SU-DHL-6 (cell line): Measurements from ENCODE around the gene FBXO31.
"Not testable (repeated sequence)": the region's sequence is repeated elsewhere in the genome, so short reads cannot be mapped to it uniquely, and the experiment has no call there.

ENCODE experiments used
- H2AFZ ChIP-seq: fragments of 200-600 bp; sonication (generic); 2 replicates; pipeline ENCODE4 v1.6.1; 2014; ENCODE audit warnings: low read depth, mild to moderate bottlenecking, moderate library complexity, mixed read lengths, antibody characterized with exemption, low read length; ENCODE audit not compliant: severe bottlenecking
- H3F3A ChIP-seq: fragments of 200-600 bp; shearing (Covaris generic); 2 replicates; pipeline ENCODE4 v1.6.0; 2016; ENCODE audit warnings: antibody characterized with exemption, mild to moderate bottlenecking; ENCODE audit not compliant: insufficient read depth
- H3K27ac ChIP-seq: fragments of 200-600 bp; sonication (generic); 2 replicates; pipeline ENCODE4 v1.5.1; 2016; ENCODE audit warnings: low read depth, mild to moderate bottlenecking, low read length, moderate library complexity, mixed read lengths
- H3K27me3 ChIP-seq: fragments of 200-600 bp; sonication (generic), shearing (Covaris generic); 2 replicates; pipeline ENCODE4 v1.6.0; 2014; ENCODE audit warnings: mild to moderate bottlenecking, low read length
- H3K36me3 ChIP-seq: fragments of 200-600 bp; sonication (generic); 2 replicates; pipeline ENCODE4 v1.6.1; 2014; ENCODE audit warnings: mild to moderate bottlenecking, low read length, mixed read lengths
- H3K4me2 ChIP-seq: fragments of 300-600, 200-600 bp; shearing (Covaris generic), sonication (generic); 2 replicates; pipeline ENCODE4 v1.6.0; 2014; ENCODE audit warnings: low read length, low read depth, mild to moderate bottlenecking; ENCODE audit not compliant: poor library complexity, severe bottlenecking
- H3K4me3 ChIP-seq: fragments of 200-600 bp; sonication (generic); 2 replicates; pipeline ENCODE4 v1.5.1; 2014; ENCODE audit warnings: antibody characterized with exemption, low read length, mild to moderate bottlenecking, mixed read lengths; ENCODE audit not compliant: insufficient read depth, poor library complexity, severe bottlenecking
- H3K79me2 ChIP-seq: fragments of 200-600 bp; sonication (generic); 2 replicates; pipeline ENCODE4 v1.6.1; 2014; ENCODE audit warnings: mild to moderate bottlenecking, low read length, moderate library complexity; ENCODE audit not compliant: insufficient read depth
- H3K9ac ChIP-seq: fragments of 200-600 bp; sonication (generic); 2 replicates; pipeline ENCODE4 v1.7.0; 2014; ENCODE audit warnings: mild to moderate bottlenecking, low read length
- H3K9me2 ChIP-seq: fragments of 200-600 bp; sonication (generic); replicated peaks from 2 replicates; pipeline ENCODE4 v1.6.1; 2014; ENCODE audit warnings: low read length; ENCODE audit not compliant: insufficient read depth
- H3K9me3 ChIP-seq: fragments of 200-600 bp; sonication (generic); 2 replicates; pipeline ENCODE4 v1.6.1; 2014; ENCODE audit warnings: low read length, mixed read lengths; ENCODE audit not compliant: insufficient read depth
- H4K20me1 ChIP-seq: fragments of 200-600 bp; sonication (generic); 2 replicates; pipeline ENCODE4 v1.6.1; 2014; ENCODE audit warnings: low read depth, mild to moderate bottlenecking, antibody characterized with exemption, low read length, moderate library complexity, mixed read lengths
- CTCF ChIP-seq: fragments of 200-600 bp; sonication (generic); IDR thresholded peaks from one replicate; pipeline ENCODE4 v1.5.1; 2017; ENCODE audit warnings: antibody characterized with exemption, mild to moderate bottlenecking, low read length, moderate library complexity; ENCODE audit not compliant: insufficient read depth, poor library complexity, severe bottlenecking
- EZH2phosphoT487 ChIP-seq: fragments of 200-600 bp; sonication (generic), shearing (Covaris generic); conservative IDR thresholded peaks from 2 replicates; pipeline ENCODE4 v1.6.1; 2018; ENCODE audit warnings: mild to moderate bottlenecking, antibody characterized with exemption, low read length, moderate library complexity, mixed read lengths

FBXO31 gene

GRCh38 chr16:87340198-87340597, 43.4 kb downstream of the FBXO31 start:
- H3K36me3 ChIP-seq: no peaks in the 10 kb centered on the region

GRCh38 chr16:87339724-87340105, 43.9 kb downstream of the FBXO31 start:
- not testable (repeated sequence) for H3K27me3 ChIP-seq, H3K9me2 ChIP-seq, H2AFZ ChIP-seq, H3K36me3 ChIP-seq, H3K27ac ChIP-seq, H3F3A ChIP-seq, H4K20me1 ChIP-seq, H3K4me2 ChIP-seq, H3K79me2 ChIP-seq, H3K9ac ChIP-seq, H3K9me3 ChIP-seq, H3K4me3 ChIP-seq

More at GRCh38 chr16:87340198-87340597, 43.4 kb downstream of the FBXO31 start:
- Histone ChIP-seq H3K9me2 (no peaks in the 10 kb centered on the region), H3K4me3 (no peak overlapping the region), H3K4me2 (no peak overlapping the region), H3K27me3 (no peaks in the 10 kb centered on the region), H2AFZ (no peak overlapping the region), H3K9me3 (no peaks in the 10 kb centered on the region), H4K20me1 (no peaks in the 10 kb centered on the region), H3F3A (no peaks in the 10 kb centered on the region), H3K79me2 (no peaks in the 10 kb centered on the region; the same call in 1 of the 2 replicates), H3K9ac (no peak overlapping the region), H3K27ac (no peak overlapping the region)
- TF ChIP-seq EZH2phosphoT487 (no peak), CTCF (no peak)

GRCh38 chr16:87339086-87339723, 44.4 kb downstream of the FBXO31 start:
- TF ChIP-seq CTCF (no peak), EZH2phosphoT487 (no peak)
- H4K20me1 ChIP-seq: no peaks in the 10 kb centered on the region
- no peaks in the 10 kb centered on the region; the same call in 1 of the 2 replicates for H3K79me2 ChIP-seq
- H3F3A ChIP-seq: no peaks in the 10 kb centered on the region
- H3K27ac ChIP-seq: no peak overlapping the region
- H3K4me3 ChIP-seq: no peak overlapping the region
- H3K36me3 ChIP-seq: no peaks in the 10 kb centered on the region
- H2AFZ ChIP-seq: no peak overlapping the region
- H3K27me3 ChIP-seq: no peaks in the 10 kb centered on the region
- no peaks in the 10 kb centered on the region for H3K9me3 ChIP-seq
- no peak overlapping the region for H3K9ac ChIP-seq
- no peak overlapping the region for H3K4me2 ChIP-seq
- no peaks in the 10 kb centered on the region for H3K9me2 ChIP-seq

- H4K20me1 ChIP-seq: no peaks in the 10 kb centered on the region
Measured at GRCh38 chr16:87338155-87338765, 45.3 kb downstream of the FBXO31 start.

More at GRCh38 chr16:87338155-87338765, 45.3 kb downstream of the FBXO31 start:
- no peaks in the 10 kb centered on the region for H3F3A ChIP-seq
- H3K27me3 ChIP-seq: no peaks in the 10 kb centered on the region
- H3K9me3 ChIP-seq: no peaks in the 10 kb centered on the region
- no peak overlapping the region for H3K4me3 ChIP-seq
- TF ChIP-seq EZH2phosphoT487: no peak
- no peak for TF ChIP-seq CTCF
- no peaks in the 10 kb centered on the region for H3K79me2 ChIP-seq
- H3K9ac ChIP-seq: no peak overlapping the region
- no peak overlapping the region for H2AFZ ChIP-seq
- no peak overlapping the region for H3K4me2 ChIP-seq
- no peak overlapping the region for H3K27ac ChIP-seq
- no peaks in the 10 kb centered on the region for H3K9me2 ChIP-seq
- H3K36me3 ChIP-seq: no peaks in the 10 kb centered on the region
